ENCODE measurements around the gene PTPRN2. TPM values are rescaled to one million over a fixed set of nuclear protein-coding genes. Genes with fewer than 3 reads are reported as not detected.

The PTPRN2 gene
- total RNA-seq, 1 experiment from 2014 or later, result 2.9 TPM

GRCh38 chr7:158019726-158020705, 567.6 kb downstream of the PTPRN2 start:
- DNase-seq (ENCODE audit: extremely low read depth, low read depth), result no peak

DNA sequence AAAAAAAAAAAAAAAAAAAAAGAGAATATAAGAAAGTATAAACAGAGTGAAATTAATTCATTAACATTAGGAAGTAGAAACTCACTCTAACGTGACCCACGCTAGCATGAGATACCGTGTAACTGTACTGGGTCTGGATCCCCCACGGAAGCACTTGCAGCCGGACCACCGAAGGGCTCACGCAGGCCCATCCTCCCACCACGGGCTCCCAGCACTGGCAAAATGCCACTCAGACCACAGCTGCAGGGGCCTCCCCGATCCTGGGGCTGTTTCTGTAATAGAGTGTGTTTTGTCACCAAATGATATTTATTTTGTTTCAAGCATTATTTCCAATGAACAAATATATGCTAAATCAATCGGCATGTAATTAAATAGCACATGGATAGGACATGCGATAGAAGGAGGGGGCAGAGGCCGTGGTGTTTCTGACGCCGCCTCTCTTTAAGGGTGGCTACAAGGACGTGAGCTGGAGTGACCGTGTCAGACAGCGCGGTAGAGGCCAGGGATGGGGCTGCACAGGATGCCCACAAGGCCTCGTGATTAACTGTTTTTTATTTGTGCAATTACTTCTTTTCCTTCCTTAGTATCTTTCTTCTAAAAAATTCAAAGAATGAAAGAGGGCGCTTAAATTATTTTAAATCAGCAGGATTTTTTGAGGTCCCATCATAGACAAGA, 568.5 kb downstream of the PTPRN2 start:
- DNase-seq (ENCODE audit: extremely low read depth, low read depth), result no peak

GRCh38 chr7:158018098-158018762, 569.4 kb downstream of the PTPRN2 start:
- no peak for DNase-seq (ENCODE audit: extremely low read depth, low read depth)

DNA sequence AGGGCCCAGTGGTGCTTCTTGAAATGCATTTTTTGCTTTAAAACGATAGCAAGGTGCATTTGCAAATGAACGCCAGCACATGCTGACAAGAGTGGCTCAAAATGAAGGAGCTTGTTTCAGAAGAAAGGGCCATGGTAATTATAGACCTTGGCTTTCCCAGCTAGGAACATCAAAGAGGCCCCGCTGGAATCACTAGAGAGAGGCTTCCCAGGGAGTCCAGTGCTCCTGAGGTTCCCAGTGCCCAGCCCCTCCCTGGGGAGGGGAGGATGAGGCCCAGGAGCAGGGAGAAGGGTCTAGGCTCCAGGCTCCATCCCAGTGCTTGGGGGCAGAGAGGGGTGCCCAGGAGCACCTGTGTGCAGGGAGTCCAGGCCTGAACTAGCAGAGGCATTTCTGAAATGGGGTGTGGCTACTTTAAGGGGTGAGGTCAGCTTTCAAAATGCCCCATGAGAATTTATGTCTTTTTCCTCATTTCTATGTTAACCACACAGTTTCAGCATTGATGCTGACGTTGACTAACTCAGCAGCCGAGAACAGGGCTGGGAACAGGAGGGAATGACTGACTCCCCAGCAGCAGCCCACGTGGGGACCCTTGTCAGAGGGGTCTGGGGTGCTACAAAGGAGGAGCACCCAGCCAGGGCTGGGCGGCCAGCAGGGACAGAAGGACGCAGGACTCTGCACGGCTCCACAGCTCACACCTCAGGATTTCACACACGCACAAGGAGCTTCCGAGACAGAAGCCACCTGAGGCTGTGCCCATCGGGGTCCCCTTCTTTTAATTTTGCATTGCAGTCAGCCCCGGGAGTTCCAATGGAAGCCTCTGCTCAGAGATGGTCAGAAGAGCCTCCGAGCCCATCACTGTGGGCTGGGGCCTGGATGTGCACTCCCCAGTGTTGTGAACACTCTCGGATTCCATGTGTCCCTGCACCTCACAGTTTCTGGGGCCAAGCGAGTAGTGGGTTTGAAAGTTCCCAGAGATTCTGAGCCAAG, 570.2 kb downstream of the PTPRN2 start:
- no peak for DNase-seq (ENCODE audit: extremely low read depth, low read depth)

DNA sequence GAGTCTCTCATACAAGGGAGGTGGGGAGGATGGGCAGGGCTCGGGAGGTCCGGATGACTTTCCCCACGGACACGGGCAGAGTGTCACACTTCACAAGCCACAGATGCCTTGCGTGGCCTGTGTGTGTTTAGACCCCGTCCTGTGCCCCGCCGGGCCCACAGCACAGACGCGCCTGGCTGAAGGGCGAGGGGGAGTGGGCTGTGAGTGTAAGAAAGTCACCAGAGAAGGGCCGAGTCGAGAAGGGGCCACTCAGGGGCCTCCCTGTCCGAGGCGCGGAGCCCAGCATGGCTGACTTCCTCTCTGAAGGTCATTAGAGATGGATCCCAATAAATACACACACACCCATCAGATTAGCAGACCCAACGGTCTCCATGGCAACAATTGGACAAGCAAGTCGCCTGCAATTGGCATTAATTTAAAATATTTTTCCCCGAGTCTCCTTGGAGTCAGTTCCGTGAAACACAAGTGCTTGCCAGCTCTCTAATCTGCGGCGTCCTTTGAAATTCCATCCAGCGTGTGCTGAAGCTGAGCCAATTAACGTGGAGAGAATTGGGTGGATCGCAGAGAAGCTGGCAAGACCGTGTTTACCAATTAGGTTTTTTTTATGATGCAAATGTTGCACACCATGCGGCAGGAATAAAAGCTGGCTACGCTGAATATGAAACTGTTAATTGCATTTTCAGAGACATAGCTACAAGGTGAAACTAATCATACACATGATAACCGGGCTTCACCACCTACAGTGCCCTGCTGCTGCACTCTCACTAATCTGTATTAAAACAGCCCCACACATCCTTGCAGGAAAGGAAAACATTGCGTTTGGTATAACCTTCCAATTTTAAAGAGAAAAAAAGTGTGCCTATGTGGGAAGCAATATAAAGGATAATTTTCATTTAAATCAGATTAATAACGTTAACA, 571.2 kb downstream of the PTPRN2 start:
- DNase-seq (ENCODE audit: extremely low read depth, low read depth), result no peak

DNA sequence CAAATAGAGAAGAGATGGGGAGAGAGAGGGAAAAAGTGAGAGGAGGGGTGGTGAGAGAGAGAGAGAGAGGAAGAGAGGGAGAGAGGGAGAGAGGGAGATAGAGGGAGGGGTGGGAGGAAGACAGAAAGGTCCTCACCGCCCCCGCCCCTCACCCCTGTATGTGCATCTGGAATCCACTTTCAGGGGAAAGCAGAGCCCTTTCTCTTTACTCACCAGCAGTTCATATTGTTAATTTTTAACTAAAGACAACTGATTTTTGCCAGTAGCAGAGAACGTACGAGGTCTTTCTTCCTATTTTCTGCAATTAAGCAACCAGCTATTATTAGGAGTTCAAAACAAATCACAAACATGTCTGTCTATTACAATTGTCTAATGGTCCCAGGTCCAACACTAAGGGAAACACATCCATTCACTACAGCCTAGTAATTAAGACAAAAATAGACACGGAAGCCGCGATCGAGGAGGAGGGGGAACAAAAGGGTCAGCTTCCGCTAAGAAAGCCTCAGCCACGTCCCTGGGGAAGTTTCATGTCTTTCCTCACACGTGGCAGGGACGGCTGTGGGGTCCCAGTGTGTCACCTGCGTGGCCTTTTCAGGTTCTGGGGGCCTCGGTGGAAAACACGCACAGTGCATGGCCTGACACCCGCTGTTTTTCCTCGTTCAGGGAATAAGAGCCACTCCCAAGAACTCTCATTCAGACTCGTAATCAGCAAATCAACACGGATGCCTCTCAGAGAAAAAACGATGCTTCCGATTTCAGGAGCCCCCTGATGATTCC, 572.0 kb downstream of the PTPRN2 start:
- DNase-seq (ENCODE audit: extremely low read depth, low read depth), result no peak

- DNase-seq (ENCODE audit: extremely low read depth, low read depth), result no peak
Measured at GRCh38 chr7:158014976-158015375, 572.6 kb downstream of the PTPRN2 start.

DNA sequence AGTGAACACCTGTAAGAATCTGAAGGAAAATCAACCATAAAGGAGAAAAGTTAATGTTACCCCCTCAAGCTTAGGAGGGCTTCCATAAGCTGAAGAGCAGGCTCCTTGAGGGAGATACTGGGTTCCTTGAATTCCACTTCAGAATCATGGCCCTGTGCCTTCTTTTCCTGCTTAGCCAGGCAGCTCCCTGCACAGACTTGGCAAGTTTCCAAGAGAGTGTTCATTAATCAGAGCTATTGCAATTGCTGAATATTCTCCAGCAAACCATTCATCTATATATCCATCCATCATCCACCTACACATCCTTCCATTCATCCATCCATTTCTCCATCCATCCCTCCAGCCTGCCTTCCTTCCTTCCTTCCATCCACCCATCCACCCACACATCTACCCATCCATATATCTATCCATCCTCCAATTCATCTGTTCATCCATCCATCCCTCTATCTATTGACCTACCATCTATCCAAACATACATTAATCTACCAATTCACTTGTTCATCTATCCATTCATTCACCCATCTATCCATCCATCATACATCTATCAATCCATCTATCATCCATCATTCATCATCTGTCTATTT, 574.4 kb downstream of the PTPRN2 start:
- no peak for DNase-seq (ENCODE audit: extremely low read depth, low read depth)

GRCh38 chr7:158011941-158012340, 575.7 kb downstream of the PTPRN2 start:
- no peak for DNase-seq (ENCODE audit: extremely low read depth, low read depth)

DNA sequence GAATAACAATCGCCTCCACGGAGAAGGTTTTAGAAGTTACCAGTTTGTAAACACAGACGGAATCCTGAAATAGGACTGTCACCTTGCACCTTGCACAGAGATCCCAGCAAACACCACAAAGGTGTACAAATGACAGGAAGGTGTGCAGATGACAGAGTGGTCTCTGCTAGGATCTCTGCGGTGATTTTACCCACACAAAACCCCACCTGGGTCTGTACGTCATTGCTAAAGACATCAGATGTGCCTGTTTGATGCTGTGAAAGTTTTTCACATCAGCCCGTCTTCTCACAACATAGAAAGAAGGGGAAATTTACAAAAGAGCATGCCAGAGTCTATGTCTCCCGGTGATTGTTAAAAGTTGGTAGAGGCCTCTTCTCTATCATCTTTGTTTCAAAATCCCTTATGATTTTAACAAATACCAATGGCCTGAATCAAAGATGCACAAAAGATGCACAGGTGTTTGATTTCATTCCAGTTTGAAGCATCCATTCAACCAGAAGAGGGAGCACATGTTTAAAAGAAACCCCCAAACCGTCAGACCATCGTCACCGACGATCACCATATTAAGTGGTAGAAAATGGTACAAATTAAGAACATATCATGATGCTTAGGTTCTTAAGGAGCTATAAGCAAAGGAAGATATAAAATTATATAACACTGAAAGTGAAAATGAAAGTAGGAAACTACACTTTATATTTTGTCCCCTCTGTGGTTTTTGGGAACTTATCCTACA, 576.5 kb downstream of the PTPRN2 start:
- DNase-seq (ENCODE audit: extremely low read depth, low read depth), result no peak

- DNase-seq (ENCODE audit: extremely low read depth, low read depth), result no peak
Measured at GRCh38 chr7:158009886-158010285, 577.7 kb downstream of the PTPRN2 start.

- no peak for DNase-seq (ENCODE audit: extremely low read depth, low read depth)
Measured at GRCh38 chr7:158008267-158008666, 579.4 kb downstream of the PTPRN2 start.

DNA sequence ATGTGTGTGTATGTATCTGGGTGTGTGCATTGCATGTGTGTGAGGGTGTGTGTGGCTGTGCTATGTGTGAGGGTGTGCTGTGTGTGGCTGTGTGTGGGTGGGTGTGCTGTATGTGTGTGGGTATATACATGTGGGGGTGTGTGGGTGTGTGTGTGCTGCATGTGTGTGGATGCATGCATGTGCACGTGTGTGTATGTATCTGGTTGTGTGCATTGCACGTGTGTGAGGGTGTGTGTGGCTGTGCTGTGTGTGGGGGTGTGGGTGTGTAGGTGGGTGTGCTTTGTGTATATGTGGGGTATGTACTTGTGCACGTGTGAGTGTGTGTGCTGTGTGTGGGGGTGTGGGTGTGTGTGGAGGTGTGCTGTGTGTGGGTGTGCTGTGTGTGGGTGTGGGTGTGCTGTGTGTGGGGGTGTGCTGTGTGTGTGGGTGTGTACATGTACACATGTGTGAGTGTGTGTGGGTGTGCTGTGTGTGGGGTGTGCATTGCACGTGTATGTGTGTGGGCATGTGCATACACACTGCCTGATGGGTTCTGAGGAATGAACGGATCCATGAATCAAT, 579.8 kb downstream of the PTPRN2 start:
- no peak for DNase-seq (ENCODE audit: extremely low read depth, low read depth)

- no peak for DNase-seq (ENCODE audit: extremely low read depth, low read depth)
Measured at GRCh38 chr7:158006841-158007696, 580.6 kb downstream of the PTPRN2 start.

- DNase-seq (ENCODE audit: extremely low read depth, low read depth), result no peak
Measured at GRCh38 chr7:158005531-158005930, 582.1 kb downstream of the PTPRN2 start.

GRCh38 chr7:158004123-158004490, 583.5 kb downstream of the PTPRN2 start:
- DNase-seq (ENCODE audit: extremely low read depth, low read depth), result no peak

Measured in NCI-H460 (cell line).